HepG2 (cell line): ENCODE measurements around the gene CCDC57. TPM values are rescaled to one million over a fixed set of nuclear protein-coding genes. Genes with fewer than 3 reads are reported as not detected.

Source experiments
- ATAC-seq: fragments of 200-7000 bp; cut with Tn5 transposase; 3 replicates; pipeline ENCODE4 v1.9.1; 2020; ENCODE audit warnings: mild to moderate bottlenecking, moderate library complexity
- BruUV-seq: library from RNA; stranded (reverse); fragments of 400-500 nt; replicated peaks from 2 replicates; lab custom pipeline; 2021; lab: Mats Ljungman, UMichigan
- CTCF ChIA-PET: fragments of 300-600 bp; formaldehyde crosslinking; extraction: SDS; loops from one replicate; lab custom pipeline; 2021; ENCODE audit warnings: low total read pairs, inconsistent platforms, low intra/inter-chr PET ratio; lab: Yijun Ruan, JAX
- POLR2A ChIA-PET: fragments of 350-600 bp; sonication (Branson Sonifier 250); formaldehyde crosslinking; loops from one replicate; lab custom pipeline; 2020; ENCODE audit warnings: antibody characterized with exemption, inconsistent platforms; lab: Yijun Ruan, JAX
- DNase-seq: peaks from one replicate; pipeline ENCODE4 v3.0.0-alpha.2; 2015; ENCODE audit warnings: low spot score
- FAIRE-seq: peaks from 3 replicates; lab custom pipeline; 2011; peaks lifted over from hg19 to GRCh38; lab: Jason Lieb, UNC
- H2AFZ ChIP-seq: one replicate; pipeline ENCODE4 v1.6.1; 2011; ENCODE audit warnings: low read length, inconsistent platforms
- H3K27ac ChIP-seq: fragments of 300-600 bp; 3 replicates; pipeline ENCODE4 v1.8.0; 2011; ENCODE audit warnings: mixed run types, mild to moderate bottlenecking, mixed read lengths, low read length, inconsistent platforms; ENCODE audit not compliant: insufficient read depth; ENCODE audit errors: extremely low read length
- H3K27me3 ChIP-seq, 2 experiments: fragments of 200-600 bp in 1 of 2; 2 replicates in 1 of 2; 3 replicates in 1 of 2; pipeline versions ENCODE4 v1.6.0 to v1.8.0; 2011; ENCODE audit warnings: low read length in 2 of 2, mild to moderate bottlenecking in 2 of 2, moderate library complexity in 2 of 2, inconsistent platforms in 1 of 2; ENCODE audit not compliant: insufficient read depth in 2 of 2, control insufficient read depth in 1 of 2
- H3K36me3 ChIP-seq, 2 experiments: fragments of 200-600 bp in 1 of 2; replicated peaks in 1 of 2; 2 replicates in 1 of 2; 3 replicates in 1 of 2; pipeline versions ENCODE4 v1.5.1 to v1.8.0; 2011; ENCODE audit warnings: low read length in 2 of 2, inconsistent platforms in 1 of 2; ENCODE audit not compliant: insufficient read depth in 2 of 2, control insufficient read depth in 1 of 2
- H3K4me1 ChIP-seq: 2 replicates; pipeline ENCODE4 v1.5.1; 2012; ENCODE audit warnings: low read length, inconsistent platforms; ENCODE audit not compliant: insufficient read depth
- H3K4me2 ChIP-seq: 2 replicates; pipeline ENCODE4 v1.6.0; 2011; ENCODE audit warnings: low read depth, low read length, inconsistent platforms
- H3K4me3 ChIP-seq, 3 experiments: fragments of 200-600 bp in 1 of 3; sonication (generic), shearing (Covaris generic) in 1 of 3; replicated peaks in 1 of 3; 2 replicates each; pipeline ENCODE4 v1.5.1; 2011 to 2016; ENCODE audit warnings: low read length in 3 of 3, inconsistent platforms in 2 of 3, low read depth in 2 of 3, mild to moderate bottlenecking in 2 of 3, control low read depth in 1 of 3, mixed read lengths in 1 of 3; ENCODE audit not compliant: insufficient read depth in 1 of 3
- H3K79me2 ChIP-seq: one replicate; pipeline ENCODE4 v1.6.1; 2011; ENCODE audit warnings: low read length, inconsistent platforms; ENCODE audit not compliant: insufficient read depth
- H3K9ac ChIP-seq: 2 replicates; pipeline ENCODE4 v1.6.0; 2011; ENCODE audit warnings: mild to moderate bottlenecking, low read depth, low read length, inconsistent platforms; ENCODE audit not compliant: insufficient read depth
- H3K9me3 ChIP-seq: 2 replicates; pipeline ENCODE4 v1.5.1; 2012; ENCODE audit warnings: mild to moderate bottlenecking, low read length
- H4K20me1 ChIP-seq: 2 replicates; pipeline ENCODE4 v1.6.0; 2011; ENCODE audit warnings: inconsistent platforms, mild to moderate bottlenecking, low read length, moderate library complexity; ENCODE audit not compliant: insufficient read depth
- AFF4 ChIP-seq: sonication (generic); formaldehyde crosslinking; IDR thresholded peaks from 2 replicates; pipeline ENCODE4 v1.4.0; 2020; ENCODE audit warnings: missing genetic modification reagents
- CEBPZ ChIP-seq: IDR thresholded peaks from 2 replicates; pipeline ENCODE4 v1.6.1; 2012; ENCODE audit warnings: low read length, improper control_type of control experiment
- E2F5 ChIP-seq: sonication (generic); formaldehyde crosslinking; conservative IDR thresholded peaks from 2 replicates; pipeline ENCODE4 v1.4.0; 2020; ENCODE audit warnings: missing genetic modification reagents
- FOXA1 ChIP-seq, 2 experiments: fragments of 450-650 bp in 1 of 2; sonication (generic) in 1 of 2; formaldehyde crosslinking in 1 of 2; IDR thresholded peaks; 2 replicates each; pipeline versions ENCODE4 v1.4.0 to v1.6.1; 2016 to 2020; ENCODE audit warnings: missing genetic modification reagents in 1 of 2
- HNF4A ChIP-seq: sonication (generic); formaldehyde crosslinking; IDR thresholded peaks from 2 replicates; pipeline ENCODE4 v1.4.0; 2020; ENCODE audit warnings: missing genetic modification reagents
- HNF4G ChIP-seq, 2 experiments: sonication (generic) in 1 of 2; formaldehyde crosslinking in 1 of 2; IDR thresholded peaks; 2 replicates each; pipeline versions ENCODE4 v1.4.0 to v1.6.1; 2011 to 2020; ENCODE audit warnings: borderline replicate concordance in 2 of 2, low read depth in 2 of 2, mild to moderate bottlenecking in 2 of 2, low read length in 1 of 2, missing genetic modification reagents in 1 of 2, moderate library complexity in 1 of 2
- RAD21 ChIP-seq: fragments of 450-650 bp; formaldehyde crosslinking; IDR thresholded peaks from 2 replicates; pipeline ENCODE4 v1.5.0; 2020; ENCODE audit warnings: mild to moderate bottlenecking
- SPEN ChIP-seq: sonication (generic); formaldehyde crosslinking; IDR thresholded peaks from 2 replicates; pipeline ENCODE4 v1.5.1; 2020; ENCODE audit warnings: low read depth, mild to moderate bottlenecking, missing genetic modification reagents
- ZNF326 ChIP-seq: sonication (generic); formaldehyde crosslinking; IDR thresholded peaks from 2 replicates; pipeline ENCODE4 v1.4.0; 2020; ENCODE audit warnings: missing genetic modification reagents, borderline replicate concordance
- WGBS: methylation state at CpG from one replicate; pipeline ENCODE4 v1.1.6; 2017; ENCODE audit warnings: low lambda C conversion rate; 5-methylcytosine and 5-hydroxymethylcytosine counted together
- in situ Hi-C: cut with HindIII; loops from 2 replicates; pipeline ENCODE4 v1.10.0; 2017; ENCODE audit warnings: low pct_unique_long_range_greater_than_20kb; ENCODE audit not compliant: extremely low pct_ligation_motif_present
- intact Hi-C: fragments of 100-400 bp; cut with micrococcal nuclease; formaldehyde crosslinking; loops from one replicate; pipeline ENCODE4 v1.10.0; 2022; ENCODE audit not compliant: unreplicated experiment
- polyA plus RNA-seq, 8 experiments: library from polyadenylated mRNA; depleted of rRNA in 3 of 8; stranded (reverse) in 7 of 8; unstranded in 1 of 8; fragments of >200 nt; fragmentation: Illumina TruSeq in 4 of 8; extraction: Trizol in 4 of 8; gene quantifications; 2 replicates each; pipeline versions ENCODE4 v1.2.1 to v1.2.3, GENCODE V29; 2011 to 2016; ENCODE audit warnings: low read depth in 4 of 8, missing spikeins in 1 of 8, mixed read lengths in 1 of 8; ENCODE audit not compliant: insufficient read depth in 1 of 8
- total RNA-seq, 5 experiments: library from RNA; depleted of rRNA; stranded (reverse); fragments of >200 nt; fragmentation: Illumina TruSeq; extraction: Trizol; gene quantifications; 2 replicates each; pipeline ENCODE4 v1.2.3, GENCODE V29; 2016; ENCODE audit warnings: low read depth in 1 of 5

CCDC57 gene
- total and polyA plus RNA-seq, 2 of the 13 experiments (the other 11 are each of a cell fraction or from before 2014, with no cell fraction given), result 59.3 to 59.9 TPM

- ATAC-seq (peak; percentile 16; the same call in 1 of the 3 replicates), DNase-seq (peak; percentile 18), FAIRE-seq (no peak)
- no peaks in the 10 kb centered on the region for H3K27me3 ChIP-seq
- no peaks in the 10 kb centered on the region for H4K20me1 ChIP-seq
- CTCF ChIA-PET, result no interaction called here
- H3K4me1 ChIP-seq, result peaks cover 13% of the 10 kb centered on the region
- TF ChIP-seq ZNF326 (CRISPR knock-in tag), result no peak
- TF ChIP-seq RAD21 (CRISPR knock-in tag), result no peak
- TF ChIP-seq HNF4A, result peak; percentile 69
- TF ChIP-seq SPEN (CRISPR knock-in tag), result 0 out of 2 replicates have a peak, but pooled peaks have one; percentile 41
- peak; percentile 57 for TF ChIP-seq HNF4G (IDR thresholded peaks at IDR 0.05; ENCODE audit: borderline replicate concordance, low read depth, low read length)
- TF ChIP-seq HNF4G (CRISPR knock-in tag; IDR thresholded peaks at IDR 0.05; ENCODE audit: borderline replicate concordance, low read depth), result no peak
- WGBS, result 65% methylated on average over 3 of the region's 4 CpGs
- no peak overlapping the region for H2AFZ ChIP-seq
- no peak overlapping the region for H3K9ac ChIP-seq
- H3K9me3 ChIP-seq, result no peaks in the 10 kb centered on the region
- BruUV-seq, result no TSS peak
- no peak overlapping the region for H3K4me3 ChIP-seq
- intact Hi-C loops, result no loop called here
- in situ Hi-C loops, result no loop called here
- H3K36me3 ChIP-seq, result peaks cover 10 to 24% of the 10 kb centered on the region in 2 experiments; a peak in 4 of 5 replicates
- POLR2A ChIA-PET, result interaction anchor here (1.0 kb wide), 1 partner anchor 72 kb away, joined by 4 read pairs; no protein-coding TSS in a partner anchor
- no peaks in the 10 kb centered on the region for H3K79me2 ChIP-seq
- no peak overlapping the region for H3K27ac ChIP-seq
- no peak overlapping the region for H3K4me2 ChIP-seq
Measured at GRCh38 chr17:82175951-82176350, 36.7 kb downstream of the CCDC57 start.

- 96% methylated on average over 10 of the region's 10 CpGs for WGBS
- no peak overlapping the region for H2AFZ ChIP-seq
- BruUV-seq, result no TSS peak
- ChIA-PET CTCF (no interaction called here), POLR2A (no interaction called here)
- H3K27ac ChIP-seq, result no peak overlapping the region
- in situ Hi-C loops, result no loop called here
- ATAC-seq (no peak), FAIRE-seq (no peak), DNase-seq (no peak)
- peaks cover 12 to 24% of the 10 kb centered on the region in 2 experiments; a peak in 4 of 5 replicates for H3K36me3 ChIP-seq
- no peak overlapping the region for H3K9ac ChIP-seq
- H3K9me3 ChIP-seq, result no peaks in the 10 kb centered on the region
- no peak overlapping the region for H3K4me3 ChIP-seq
- H3K79me2 ChIP-seq, result no peaks in the 10 kb centered on the region
- no peaks in the 10 kb centered on the region for H4K20me1 ChIP-seq
- intact Hi-C loops, result no loop called here
- peaks cover 13% of the 10 kb centered on the region for H3K4me1 ChIP-seq
- no peaks in the 10 kb centered on the region for H3K27me3 ChIP-seq
- no peak overlapping the region for H3K4me2 ChIP-seq
- TF ChIP-seq E2F5 (CRISPR knock-in tag), result no peak
- no peak for TF ChIP-seq FOXA1 (IDR thresholded peaks at IDR 0.05)
- no peak for TF ChIP-seq FOXA1 (CRISPR knock-in tag; IDR thresholded peaks at IDR 0.05)
- TF ChIP-seq CEBPZ, result no peak
- TF ChIP-seq AFF4 (CRISPR knock-in tag), result no peak
Measured at GRCh38 chr17:82175201-82175600, 37.4 kb downstream of the CCDC57 start.
